GM21786 (cell line): Measurements from ENCODE around the gene PKD1.
"Not testable (repeated sequence)": the region's sequence is repeated elsewhere in the genome, so short reads cannot be mapped to it uniquely, and the experiment has no call there.

ENCODE experiments used
- ATAC-seq: cut with Tn5 transposase; IDR thresholded peaks from one replicate; pipeline ENCODE4 v1.9.1; 2021; ENCODE audit not compliant: unreplicated experiment

PKD1 gene

DNA sequence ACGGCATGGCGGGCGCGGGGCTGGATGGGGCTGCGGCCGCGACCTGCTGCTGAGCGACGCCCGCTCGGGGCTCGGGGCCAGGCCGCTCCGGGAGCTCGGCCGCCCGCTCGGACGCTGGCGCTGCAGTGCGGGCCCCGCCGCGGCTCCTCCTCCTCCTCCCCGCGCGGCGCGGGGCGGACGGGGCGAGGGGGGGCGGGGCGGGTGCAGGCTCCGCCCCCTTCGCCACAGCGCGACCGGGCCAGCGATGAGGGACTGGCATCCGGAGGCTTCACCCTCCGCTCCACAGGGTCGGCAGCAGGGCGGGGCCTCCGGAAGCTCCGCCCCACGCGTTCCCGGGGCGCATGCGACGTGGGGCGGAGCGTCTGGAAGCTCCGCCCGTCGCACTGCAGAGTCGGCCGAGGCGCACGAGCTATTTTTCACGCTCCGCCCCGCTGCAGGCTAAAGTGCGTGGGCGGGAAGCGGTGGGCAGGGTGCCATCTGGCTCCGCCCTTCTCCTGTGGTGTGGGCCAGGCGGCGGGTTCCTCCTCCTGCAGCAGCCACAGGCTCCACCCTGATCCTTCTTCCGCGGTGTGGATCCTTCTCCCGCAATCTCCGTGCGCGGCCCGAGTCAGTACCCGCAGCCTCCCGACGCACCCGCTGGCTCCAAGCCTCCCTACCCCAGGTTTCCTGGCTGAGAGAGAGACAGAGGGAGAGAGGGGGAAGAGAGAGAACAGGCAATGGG, at the start of gene PKD1:
Gene PKD1, minus strand, starts transcription at position 129 of the 721 bp plus-strand sequence. CDS start 209 bp downstream, outside the sequence.
- ATAC-seq, result not testable (repeated sequence)

DNA sequence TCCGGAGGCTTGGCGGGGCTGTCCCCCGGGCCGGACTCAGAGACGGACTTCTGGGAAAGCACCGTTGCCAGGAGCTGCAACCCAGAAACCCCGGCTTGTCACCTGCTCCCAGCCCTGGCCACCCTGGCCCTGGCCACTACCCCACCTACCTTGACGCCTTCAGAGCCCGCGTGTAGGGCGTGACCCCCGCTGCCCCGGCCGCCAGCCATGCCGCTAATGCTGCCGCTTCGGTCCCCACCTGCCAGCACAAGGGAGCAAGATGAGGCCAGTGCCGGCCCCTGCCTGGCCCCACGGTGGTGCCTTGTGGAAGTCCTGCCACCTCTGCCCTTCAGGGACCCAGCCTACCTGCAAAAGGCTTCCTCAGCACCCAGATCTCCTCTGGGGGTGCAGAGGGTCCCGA, 49.3 kb upstream of the PKD1 start:
- ATAC-seq, result no peak

DNA sequence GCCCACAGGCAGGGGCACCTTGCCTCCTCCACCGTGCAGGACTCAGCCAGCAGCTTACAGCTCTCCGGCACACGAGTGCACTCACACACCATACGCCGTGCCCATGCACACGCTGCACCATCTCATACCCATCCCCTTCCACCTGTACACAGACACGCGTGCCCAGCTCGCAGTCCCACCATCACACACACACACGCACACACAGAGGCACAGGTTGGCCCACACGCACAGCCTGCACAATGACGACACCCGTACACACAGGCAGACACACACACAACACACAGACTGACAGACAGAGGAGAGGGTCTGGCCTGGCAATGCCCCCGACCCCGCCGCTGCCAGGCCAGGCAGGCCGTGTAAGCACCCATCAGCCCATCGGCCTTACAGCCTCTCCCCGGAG, 48.6 kb upstream of the PKD1 start:
- no peak for ATAC-seq

DNA sequence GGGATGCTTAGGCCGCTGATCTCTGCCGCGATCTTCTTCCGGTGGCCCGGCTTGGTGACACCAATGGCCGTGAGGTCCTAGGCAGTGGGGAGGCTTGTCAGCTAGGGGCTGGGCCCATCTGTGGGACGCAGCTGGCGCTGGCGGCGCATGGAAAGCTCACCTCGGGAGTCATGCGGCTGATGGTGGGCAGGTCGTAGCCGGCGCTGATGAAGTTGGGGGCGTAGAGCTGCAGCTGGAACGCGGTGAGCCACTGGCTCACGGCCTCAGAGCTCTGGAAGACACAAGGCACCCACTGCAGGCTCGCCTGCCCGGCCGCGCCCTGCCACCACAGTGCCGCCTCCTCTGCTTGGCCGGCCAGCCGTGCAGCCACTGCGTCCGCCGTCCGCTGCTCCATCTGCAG, 48.0 kb upstream of the PKD1 start:
- no peak for ATAC-seq

DNA sequence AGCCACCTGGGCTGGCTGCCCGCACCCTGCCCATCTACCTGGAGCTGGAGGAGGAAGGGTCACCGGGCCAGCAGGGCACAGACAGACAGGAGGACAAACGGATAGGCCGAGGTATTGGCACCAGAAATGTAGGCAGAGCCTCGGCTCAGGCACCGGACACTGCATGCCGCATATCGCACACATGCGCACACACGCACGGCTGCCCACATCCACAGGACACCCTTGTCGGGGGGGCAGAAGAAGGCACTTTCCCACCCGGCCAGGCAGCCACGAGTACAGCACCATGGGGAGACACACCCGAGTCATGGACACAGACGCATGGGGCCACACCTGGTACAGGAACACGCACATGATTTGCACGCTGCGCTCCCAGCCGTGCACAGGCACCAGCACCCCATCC, 46.3 kb upstream of the PKD1 start:
- no peak for ATAC-seq

DNA sequence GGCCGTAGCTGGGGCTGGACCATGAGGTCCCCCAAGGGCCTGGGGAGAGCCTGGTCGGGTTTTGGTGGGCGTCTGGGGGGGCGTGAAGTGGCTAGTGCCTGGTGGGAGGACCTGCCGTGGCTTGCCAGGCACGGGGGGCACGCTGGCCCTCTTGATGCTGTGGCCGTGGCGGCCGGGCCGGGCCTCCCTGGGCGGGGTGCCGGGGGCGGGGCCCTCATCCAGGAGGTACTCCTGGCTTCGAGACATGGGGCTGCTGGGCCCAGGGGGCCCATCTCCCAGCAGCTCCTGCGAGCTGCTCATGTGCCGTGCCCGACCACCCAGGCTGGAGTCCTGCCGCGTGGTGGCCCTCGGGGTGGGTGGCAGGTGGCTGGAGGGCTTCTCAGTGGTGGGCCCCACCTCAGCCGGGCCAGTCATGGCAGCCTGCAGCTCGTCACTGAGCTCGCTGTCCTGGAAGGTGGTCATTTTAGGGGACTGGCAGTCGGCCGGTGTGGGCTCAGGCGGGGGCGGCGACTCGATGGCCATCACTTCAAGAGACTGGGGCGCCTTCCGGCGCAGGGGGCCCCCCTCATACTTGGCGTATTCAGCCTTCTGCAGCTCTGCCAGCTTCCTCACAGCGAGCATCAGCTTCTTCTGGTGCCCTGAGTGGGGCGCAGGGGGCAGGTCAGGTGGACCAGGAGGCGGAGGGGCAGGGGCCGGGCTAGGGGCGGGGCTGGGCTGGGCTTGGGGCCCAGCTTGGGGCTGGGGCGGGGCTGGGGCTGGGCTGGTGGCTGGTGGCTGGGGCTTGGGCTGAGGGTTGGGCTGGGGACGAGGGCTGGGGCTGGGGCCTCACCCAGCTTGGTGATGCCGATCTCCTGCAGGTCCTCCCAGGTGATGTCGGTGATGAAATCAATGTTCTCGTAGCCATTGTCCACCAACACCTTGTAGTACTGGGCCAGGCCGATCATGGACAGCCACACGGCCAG, 45.5 kb upstream of the PKD1 start:
- no peak for ATAC-seq

DNA sequence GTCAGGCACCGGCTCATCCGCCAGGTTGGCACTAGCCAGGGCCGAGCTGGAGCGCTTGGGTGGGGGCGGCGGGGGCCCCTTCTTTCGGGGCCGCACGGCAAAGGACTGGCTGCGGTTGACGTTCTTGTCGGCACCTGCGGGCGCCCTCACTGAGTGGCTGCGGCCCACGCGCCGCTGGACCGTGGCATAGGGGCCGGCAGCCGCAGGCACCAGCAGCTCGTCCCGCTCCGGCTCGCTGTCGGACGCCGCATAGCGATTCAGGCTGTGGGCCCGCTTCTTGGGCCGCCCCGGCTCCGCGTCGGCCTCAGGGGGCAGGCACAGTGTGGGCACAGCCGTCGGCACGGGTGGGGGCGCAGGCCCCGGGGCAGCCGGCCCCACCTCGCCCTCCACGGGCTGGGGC, 44.8 kb upstream of the PKD1 start:
- ATAC-seq, result no peak

DNA sequence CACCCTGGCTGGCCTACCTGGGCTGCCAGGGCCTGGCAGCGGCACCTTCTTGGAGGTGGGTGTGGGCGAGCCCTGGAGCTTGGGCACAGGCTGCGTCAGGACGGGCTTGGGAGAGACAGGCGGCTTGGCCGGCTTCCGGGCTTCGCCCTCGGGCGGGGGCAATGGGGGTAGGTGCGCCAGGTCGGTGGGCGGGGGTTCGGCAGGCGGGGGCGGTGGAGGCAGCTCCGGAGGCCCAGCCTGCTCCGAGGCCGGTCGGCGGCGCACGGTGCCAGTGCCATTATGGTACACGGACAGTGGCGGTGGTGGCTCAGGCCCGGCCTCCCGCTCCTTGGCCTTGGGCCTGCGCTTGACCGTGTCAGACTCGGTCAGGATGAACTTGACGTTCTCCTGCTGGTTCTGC, 43.9 kb upstream of the PKD1 start:
- no peak for ATAC-seq

DNA sequence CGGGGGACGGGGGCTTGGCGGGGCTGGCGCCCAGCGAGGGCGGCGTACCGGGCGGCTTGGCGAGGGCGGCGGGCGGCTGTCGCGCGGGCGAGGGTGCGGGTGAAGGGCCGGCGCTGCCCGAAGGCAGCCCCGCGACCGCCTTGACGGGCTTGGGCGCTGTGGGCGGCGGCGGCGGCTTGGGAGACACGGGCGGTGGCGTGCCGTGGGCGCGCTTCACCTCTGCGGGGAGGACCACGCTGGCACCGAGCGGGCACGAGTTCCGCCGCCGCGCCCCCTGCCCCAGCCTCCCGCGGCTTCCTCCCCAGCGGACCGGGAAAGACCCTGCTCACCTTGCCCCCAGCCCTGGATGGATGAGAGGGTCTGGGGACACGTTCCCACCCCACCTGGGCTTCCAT, 43.4 kb upstream of the PKD1 start:
- ATAC-seq, result no peak

DNA sequence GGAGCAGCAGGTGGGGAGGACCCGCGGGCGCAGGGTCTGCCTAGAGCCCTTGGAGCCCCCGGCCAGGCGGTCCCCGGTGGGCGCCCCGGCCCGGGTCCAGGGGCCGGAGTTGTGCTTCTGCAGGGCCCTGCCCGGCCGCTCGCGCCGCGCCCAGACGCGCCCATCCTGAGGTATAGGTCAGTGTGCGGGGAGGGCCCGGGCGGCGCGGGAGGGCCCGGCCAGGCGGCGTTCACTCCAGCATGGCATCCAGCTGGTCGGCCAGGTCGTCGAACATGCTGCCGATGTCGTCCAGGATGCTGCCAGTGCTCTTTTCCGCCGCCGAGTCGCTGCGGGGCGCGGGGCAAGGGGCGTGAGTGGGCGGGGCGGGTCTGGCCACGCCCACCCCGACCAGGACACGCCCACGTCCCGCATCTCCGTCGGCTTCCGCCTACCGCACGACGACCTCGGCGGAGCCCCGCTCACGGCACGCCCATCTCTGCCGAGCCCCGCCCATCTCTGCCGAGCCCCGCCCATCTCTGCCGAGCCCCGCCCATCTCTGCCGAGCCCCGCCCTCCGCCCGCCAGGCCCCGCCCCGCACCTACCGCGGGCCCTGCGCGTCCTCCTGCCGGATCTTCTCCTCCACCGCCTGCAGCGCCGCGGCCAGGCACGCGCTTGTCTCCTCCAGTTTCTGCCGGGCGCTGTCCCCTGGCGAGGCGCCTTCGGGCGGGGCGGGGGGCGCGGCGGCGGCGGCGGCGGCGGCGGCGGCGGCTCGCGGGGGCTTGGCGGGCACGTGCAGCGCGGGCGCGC, 42.8 kb upstream of the PKD1 start:
- no peak for ATAC-seq

DNA sequence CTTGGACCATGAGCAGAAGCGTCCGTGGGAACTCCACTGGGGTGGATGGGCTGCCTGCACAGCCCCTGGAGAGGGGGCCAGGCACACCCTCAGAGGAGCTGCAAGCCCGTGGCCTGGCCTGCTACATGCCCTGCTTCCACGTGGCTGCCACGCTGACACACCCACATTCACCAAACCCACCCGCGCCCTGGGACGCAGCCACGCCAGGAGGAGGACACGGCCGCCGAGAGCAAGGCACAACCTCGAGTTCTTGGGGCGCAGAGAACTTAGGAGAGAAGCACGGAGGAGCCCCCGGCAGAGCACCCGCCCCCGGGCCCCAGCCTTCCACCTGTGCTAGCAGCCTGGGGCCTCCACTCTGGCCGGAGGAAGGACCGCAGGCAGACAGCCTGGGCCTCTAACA, 41.9 kb upstream of the PKD1 start:
- ATAC-seq, result no peak

DNA sequence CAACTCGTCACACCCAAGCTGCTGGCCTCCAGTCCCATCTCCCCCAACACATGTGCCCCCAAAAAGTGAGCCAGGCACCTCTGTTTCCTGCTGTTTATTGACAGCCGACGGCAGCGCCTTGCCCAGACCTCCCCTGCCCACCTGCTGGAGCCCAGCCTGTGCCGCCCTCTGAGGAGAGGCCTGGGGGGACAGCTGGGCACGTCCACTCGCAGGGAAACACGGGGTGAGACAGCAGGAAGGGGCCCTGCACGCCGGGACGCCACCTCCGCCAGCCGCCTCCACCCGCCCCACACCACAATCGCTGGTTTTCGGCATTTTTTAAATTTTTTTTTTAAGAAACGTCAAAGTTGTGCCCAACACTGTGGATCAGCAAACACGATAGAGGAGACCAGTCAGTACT, 41.4 kb upstream of the PKD1 start:
- no peak for ATAC-seq

DNA sequence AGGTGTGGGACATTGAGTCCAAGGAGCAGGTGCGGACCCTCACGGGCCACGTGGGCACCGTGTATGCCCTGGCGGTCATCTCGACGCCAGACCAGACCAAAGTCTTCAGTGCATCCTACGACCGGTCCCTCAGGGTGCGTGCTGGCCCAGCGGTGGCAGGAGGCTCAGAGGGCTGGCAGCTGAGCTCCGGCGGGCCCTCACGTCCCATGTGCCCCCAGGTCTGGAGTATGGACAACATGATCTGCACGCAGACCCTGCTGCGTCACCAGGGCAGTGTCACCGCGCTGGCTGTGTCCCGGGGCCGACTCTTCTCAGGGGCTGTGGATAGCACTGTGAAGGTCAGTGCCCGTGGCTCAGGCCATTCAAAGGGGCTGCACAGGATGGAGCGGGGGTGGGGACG, 40.3 kb upstream of the PKD1 start:
- ATAC-seq, result no peak

DNA sequence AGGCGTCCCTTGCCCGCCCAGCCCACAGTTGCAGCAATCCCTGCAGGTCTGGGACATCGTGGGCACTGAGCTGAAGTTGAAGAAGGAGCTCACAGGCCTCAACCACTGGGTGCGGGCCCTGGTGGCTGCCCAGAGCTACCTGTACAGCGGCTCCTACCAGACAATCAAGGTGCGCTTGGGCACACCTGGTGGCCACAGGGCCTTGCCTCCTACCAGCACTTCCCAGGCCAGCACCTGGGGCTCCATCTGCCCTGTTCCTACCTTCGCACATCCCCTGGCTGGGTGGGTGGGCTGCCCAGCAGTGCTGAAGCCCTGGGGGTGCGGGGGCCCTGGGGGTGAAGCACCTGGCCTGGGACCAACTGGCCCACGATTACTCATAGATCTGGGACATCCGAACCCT, 39.8 kb upstream of the PKD1 start:
- no peak for ATAC-seq

DNA sequence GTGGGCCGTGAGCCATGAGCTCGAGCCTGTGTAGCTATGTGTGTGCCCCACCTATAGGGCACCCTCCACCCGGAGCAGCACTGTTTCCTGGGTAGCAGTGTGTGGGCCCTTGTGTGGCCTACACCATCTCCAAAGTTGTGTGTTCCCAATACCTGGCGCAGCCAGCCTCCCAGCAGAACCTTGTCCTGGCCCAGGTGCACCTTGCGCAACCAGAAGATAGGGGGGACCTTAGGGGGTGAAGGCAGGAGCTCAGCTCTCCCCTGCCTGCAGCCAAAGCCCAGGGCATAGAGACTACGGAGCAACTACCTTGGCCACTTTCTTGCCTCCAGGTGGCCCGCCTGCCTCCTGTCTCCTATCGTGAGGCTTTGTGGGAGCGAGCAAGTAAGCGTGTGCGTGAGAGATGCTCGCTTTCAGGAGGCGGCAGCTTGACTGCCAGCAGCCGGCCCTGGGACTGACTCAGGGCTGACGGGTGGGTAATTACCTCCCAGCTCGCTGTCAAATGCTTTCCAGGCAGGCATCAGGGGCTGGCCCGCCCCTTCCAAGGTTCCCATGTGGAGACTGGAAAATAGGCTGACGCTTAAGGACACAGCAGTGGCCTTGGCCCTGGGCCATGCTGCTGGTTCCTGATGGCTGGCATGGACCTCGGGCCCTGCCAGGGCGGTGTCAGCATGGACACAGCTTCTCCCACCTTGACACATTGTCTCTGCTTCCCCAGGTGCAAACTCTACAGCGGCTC, 38.9 kb upstream of the PKD1 start:
- no peak for ATAC-seq

DNA sequence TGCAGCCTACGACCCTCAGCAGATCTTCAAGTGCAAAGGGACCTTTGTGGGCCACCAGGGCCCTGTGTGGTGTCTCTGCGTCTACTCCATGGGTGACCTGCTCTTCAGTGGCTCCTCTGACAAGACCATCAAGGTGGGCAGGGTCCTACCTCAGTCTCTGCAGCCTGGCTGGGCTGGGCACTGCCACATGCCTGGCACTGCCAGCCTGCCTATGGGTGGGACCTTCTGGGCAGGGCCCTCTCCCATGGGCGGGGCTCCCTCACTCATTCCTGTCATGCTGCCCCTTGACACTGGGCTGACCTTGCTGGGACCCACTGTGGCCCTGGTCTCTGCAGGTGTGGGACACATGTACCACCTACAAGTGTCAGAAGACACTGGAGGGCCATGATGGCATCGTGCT, 38.2 kb upstream of the PKD1 start:
- no peak for ATAC-seq

DNA sequence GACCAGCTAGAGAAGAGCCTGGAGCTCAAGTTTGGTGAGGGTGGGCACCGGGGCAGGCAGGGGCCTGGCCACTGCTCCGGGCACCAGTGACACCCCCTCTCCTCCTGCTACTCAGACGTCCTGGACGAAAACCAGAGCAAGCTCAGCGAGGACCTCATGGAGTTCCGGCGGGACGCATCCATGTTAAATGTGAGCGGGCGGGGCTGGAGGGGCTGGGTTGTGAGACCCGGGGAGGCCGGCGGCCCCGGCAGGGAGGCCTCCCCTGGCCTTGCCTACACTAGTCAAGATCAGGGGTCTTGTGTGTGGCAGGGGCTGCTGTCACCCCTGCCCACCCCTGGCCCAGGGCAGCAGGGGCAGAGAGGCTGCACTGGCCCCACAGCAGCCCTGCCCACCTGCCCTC, 37.7 kb upstream of the PKD1 start:
- ATAC-seq, result no peak

DNA sequence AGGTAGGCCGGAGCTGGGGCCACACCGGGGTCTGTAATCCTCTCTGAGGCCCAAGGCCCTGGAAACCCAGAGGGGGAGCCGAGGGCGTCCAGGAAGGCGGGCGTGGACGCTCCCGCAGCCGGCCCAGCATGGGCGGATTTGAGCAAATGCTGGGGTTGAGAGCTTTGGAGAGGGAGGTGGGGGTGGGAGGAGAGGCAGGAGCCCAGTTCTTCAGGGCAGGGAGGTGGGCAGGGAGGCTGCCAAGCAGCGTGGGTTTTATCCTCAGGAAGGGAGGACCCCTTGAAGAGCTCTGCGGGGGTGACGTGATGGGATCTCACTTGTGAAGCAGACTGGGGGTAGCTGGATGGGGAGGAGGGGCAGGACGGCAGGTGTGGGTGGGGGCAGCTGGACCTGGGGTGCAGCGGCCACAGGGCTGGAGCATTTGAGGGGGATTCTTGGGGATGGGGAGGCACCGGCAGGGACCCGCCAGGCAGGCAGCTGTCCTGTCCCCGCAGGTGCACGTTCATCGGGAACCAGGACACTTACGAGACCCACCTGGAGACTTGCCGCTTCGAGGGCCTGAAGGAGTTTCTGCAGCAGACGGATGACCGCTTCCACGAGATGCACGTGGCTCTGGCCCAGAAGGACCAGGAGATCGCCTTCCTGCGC, 37.1 kb upstream of the PKD1 start:
- ATAC-seq, result no peak

DNA sequence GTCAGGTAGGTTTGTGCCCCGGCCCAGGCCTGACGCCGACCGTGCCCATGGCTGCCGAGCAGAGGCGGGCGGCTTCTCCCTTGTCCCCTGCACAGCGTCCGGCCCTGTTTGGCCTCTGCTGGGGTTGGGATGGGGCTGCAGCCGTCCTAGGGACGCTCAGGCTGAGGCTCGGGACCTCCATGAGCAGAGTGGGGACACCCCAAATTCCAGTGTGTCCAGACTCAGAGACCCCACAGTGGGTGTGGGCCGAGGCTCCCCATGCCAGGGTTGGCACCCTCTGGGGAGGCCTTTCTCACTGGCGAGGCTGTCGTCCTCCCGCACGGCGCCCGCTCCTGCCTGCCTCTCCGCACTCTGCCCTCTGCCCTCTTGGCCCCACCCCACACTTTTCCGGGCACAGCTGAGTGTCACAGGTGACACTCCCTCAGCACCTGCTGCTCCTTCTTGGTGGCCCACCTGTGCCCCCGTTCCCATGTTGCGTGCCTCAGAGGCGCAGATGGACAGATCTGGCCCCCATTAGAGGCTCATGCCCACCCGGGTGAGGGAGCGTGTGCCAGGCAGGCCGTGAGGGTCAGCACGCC, 36.0 kb upstream of the PKD1 start:
- no peak for ATAC-seq
